Inflammatory macrophage treated with lipopolysaccharide for 1 hour (primary cell): Measurements from ENCODE around the gene LLGL2.
A peak's percentile ranks its signal among the peaks of the same experiment; 100 is the strongest.
"Not testable (repeated sequence)": the region's sequence is repeated elsewhere in the genome, so short reads cannot be mapped to it uniquely, and the experiment has no call there.

Experiments
- DNase-seq, 2 donors: peaks; one replicate each; pipeline ENCODE4 v3.0.0-alpha.2; 2020 to 2022

The LLGL2 gene

DNA sequence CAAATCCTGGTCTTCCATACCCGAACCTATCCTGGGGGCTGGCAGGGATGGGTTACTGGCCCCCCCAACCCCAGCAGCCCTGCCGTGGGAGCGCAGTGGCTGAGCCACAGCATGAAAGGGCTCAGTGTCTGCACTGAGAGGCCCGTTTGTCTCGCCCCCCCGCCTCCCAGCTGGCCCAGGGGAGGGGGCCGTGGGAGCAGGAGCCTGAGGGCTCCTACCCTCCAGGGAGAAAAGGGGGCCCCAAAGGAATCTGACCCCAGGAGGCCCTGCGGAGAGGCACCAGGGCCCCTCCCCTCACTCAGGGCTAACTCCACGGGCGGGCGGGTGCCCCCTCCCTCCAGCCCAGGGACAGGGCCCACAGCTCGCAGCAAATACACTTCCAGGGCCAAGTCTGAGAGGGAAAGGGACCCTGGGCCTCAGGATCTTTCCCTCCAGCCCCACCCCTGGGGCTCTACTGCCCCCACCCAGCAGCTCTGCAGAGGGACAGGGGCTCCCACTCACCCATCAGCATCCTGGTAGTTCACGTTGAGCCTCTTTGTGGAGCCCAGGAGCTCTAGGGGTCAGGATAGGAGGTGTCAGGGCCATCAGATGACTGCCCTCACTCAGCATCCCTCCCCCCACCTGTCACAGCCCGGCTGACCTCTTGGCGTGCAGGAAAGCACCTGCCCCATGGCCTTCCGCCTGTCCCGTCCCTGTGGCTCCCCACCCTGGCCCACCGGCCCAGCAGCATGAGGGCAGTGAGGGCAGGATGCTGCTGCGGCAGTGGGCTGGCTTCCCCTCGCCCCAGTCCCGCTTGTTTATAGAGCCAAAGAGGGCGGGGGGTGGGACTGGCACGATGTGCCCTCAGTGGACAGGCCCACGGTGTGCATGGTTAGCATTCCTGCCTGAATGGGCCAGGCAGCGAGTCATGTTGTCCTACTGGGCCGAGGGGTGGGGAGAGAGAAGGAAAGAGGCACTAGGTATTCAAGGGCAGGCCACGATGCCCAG, 17.5 kb upstream of the LLGL2 start:
- no peak for DNase-seq

GRCh38 chr17:75508931-75509361, 16.6 kb upstream of the LLGL2 start:
- no peak for DNase-seq

- no peak for DNase-seq
Measured at GRCh38 chr17:75509528-75510258, 15.8 kb upstream of the LLGL2 start.

DNA sequence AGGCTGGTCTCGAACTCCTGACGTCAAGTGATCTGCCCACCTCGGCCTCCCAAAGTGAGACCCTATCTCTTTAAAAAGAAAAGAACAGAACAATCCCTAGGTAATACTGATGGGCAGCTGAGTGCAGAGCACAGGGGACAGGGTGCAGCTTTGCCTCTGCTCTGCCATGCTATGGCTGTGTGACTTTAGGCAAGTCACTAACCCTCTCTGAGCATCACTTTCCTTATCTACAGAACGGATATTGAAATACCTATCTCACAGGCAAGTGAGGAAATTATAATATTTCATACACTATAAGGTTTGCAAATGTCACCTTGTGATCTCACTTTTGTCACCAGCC, 14.3 kb upstream of the LLGL2 start:
- DNase-seq = no peak

GRCh38 chr17:75511610-75512575, 13.6 kb upstream of the LLGL2 start:
- DNase-seq = no peak

DNA sequence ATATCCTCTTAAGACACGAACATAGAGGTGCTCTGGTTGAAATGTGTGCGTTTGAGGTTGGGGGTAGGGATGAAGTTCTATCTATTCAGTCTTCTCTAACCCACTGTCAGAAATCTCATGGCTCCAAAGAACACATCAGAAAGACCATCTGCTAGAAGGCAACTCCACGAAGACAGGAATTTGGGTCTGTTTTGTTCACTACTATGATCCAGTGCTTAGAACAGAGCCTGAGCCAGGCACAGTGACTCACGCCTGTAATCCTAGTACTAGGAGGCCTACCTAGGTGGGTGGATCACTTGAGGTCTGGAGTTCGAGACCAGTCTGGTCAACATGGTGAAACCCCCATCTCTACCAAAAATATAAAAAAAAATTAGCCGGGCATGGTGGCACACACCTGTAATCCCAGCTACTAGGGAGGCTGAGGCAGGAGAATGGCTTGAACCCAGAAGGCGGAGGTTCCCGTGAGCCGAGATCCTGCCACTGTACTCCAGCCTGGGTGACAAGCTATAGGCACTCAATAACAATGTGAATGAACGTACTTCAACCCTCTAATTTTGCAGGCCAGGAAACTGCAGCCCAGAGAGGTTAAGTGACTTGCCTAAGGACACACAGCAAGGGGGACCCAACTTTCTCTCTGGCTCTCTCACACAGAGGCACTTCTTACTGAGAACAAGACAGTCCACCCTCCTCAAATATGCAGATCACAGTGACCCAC, 12.4 kb upstream of the LLGL2 start:
- DNase-seq = no peak

GRCh38 chr17:75513641-75514000, 11.9 kb upstream of the LLGL2 start:
- no peak for DNase-seq

DNA sequence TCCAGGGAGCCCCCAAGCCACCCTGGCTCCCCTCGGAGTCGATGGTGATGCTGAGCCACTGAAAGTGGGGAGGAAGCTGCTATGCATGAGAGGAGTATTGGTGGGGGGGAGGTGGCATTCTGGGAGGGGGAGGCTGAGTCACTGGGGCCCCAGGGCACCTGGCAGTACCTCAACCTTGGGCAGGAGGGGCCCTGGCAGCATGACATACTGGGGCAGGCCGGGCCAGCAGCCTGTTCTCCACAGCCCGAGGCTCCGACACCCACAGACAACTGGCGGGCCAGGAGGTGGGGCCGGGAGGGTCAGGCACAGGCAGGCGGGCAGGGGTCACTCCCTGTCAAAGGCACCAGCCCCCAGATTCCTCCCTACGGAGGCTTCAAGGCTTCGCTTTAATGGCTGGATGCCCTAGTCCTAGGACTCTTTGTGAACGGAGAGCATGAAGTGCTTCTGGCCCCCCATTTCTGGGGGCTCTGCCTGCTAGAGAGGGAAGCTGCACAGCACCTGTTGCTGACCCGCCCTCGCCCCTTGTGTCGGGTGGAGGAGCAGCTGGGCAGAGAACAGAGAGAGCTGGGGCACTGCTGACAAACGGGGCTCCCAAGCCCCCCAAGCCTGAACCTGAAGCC, 11.1 kb upstream of the LLGL2 start:
- DNase-seq = no peak

- no peak for DNase-seq
Measured at GRCh38 chr17:75514919-75515495, 10.5 kb upstream of the LLGL2 start.

GRCh38 chr17:75515496-75516254, 9.8 kb upstream of the LLGL2 start, which contains the start of gene CASKIN2:
Gene CASKIN2, minus strand, starts transcription at chr17:75515537. Its CDS starts 1,733 bp downstream, at chr17:75513804.
- DNase-seq = peak; percentile 33 to 49

- DNase-seq = peak; percentile 82 to 92
Measured at GRCh38 chr17:75516255-75516618, 9.3 kb upstream of the LLGL2 start, which contains the start of gene TSEN54. Gene TSEN54, plus strand, starts transcription at chr17:75516528. Its CDS starts 33 bp downstream, at chr17:75516561.

DNA sequence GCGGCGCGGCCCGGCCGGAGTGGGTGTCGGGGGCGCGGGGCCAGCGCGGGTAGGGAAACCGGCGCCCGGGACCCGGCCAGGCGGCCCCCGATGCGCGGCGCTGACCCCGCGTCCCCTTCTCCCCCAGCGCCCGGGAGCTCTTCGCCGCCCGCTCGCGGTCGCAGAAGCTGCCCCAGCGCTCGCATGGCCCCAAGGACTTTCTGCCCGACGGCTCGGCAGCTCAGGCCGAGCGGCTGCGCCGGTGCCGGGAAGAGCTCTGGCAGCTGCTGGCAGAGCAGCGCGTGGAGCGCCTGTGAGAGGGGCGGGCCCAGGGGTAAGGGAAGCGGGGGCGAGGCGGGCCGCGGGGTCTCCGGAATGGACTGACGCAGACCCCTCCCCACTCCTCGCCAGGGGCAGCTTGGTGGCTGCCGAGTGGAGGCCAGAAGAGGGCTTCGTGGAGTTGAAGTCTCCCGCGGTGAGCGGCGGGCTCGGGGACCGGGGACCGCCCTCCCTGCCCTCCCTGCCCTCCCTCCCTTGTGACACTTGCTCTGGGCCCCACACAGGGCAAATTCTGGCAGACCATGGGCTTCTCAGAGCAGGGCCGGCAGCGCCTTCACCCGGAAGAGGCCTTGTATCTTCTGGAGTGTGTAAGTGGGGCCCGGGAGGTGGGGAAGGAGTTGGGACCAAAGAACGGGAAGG, 8.7 kb upstream of the LLGL2 start:
- no peak for DNase-seq

GRCh38 chr17:75517297-75517865, 8.1 kb upstream of the LLGL2 start:
- no peak for DNase-seq

GRCh38 chr17:75518201-75518600, 7.3 kb upstream of the LLGL2 start:
- DNase-seq = no peak

- no peak for DNase-seq
Measured at GRCh38 chr17:75518983-75519537, 6.4 kb upstream of the LLGL2 start.

DNA sequence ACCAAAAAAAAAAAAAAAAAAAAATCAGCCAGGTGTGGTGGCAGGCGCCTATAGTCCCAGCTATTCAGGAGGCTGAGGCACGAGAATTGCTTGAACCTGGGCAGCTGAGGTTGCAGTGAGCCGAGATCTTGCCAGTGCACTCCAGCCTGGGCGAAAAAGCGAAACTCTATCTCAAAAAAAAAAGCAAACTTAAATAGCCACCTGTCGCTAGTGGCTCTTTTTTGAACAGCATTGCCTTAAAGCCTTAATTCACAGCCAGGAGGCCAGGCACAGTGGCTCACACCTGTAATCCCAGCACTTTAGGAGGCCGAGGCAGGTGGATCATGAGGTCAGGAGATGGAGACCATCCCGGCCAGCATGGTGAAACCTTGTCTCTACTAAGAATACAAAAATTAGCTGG, 5.1 kb upstream of the LLGL2 start:
- not testable (repeated sequence) for DNase-seq

DNA sequence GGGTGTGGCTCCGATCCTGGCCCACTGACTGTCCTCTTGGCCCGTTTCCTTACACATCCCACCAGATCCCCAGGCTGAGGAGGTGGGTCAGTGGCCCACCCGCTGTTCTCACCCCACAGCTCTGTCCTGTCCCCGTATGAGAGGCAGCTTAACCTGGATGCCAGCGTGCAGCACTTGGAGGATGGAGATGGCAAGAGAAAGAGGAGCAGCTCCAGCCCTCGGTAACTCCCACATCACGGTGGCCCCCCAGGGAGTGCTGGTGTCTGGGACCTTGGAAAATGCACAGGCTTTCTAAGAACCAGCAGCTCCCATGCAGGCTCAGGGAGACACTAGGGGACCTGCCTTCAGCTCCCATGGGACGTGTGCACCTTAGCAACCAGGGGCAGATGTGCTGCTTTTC, 4.2 kb upstream of the LLGL2 start:
- DNase-seq = no peak

GRCh38 chr17:75521951-75522727, 3.4 kb upstream of the LLGL2 start:
- DNase-seq = peak in 1 of 2 donors; percentile 19
